GM18520 (cell line): Measurements from ENCODE around the gene PDLIM7.

Experiments
- ATAC-seq: cut with Tn5 transposase; IDR thresholded peaks from one replicate; pipeline ENCODE4 v1.9.1; 2021; ENCODE audit not compliant: unreplicated experiment

PDLIM7 gene

DNA sequence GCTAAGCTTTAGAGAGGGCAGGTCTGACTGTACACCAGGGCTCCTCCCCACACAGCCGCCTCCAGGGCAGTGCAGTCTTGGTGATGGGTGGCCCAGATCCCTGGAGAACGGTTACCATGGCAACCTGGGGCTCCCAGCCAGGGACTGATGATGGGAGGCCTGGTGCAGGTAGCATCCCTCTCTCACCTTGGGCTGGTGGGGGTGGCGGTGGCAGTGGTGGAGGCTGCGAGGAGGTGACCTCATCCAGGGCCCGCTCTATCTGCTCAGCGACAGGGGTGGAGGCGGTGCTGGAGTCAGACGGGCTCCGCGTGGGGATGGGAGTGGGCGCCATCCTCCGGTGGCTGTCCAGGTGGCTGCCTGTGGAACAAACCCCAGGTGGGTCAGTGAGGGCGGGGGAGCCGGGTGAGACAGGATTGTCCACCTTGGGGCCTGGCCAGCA is 38.5 kb downstream of the PDLIM7 start:
- no peak for ATAC-seq

DNA sequence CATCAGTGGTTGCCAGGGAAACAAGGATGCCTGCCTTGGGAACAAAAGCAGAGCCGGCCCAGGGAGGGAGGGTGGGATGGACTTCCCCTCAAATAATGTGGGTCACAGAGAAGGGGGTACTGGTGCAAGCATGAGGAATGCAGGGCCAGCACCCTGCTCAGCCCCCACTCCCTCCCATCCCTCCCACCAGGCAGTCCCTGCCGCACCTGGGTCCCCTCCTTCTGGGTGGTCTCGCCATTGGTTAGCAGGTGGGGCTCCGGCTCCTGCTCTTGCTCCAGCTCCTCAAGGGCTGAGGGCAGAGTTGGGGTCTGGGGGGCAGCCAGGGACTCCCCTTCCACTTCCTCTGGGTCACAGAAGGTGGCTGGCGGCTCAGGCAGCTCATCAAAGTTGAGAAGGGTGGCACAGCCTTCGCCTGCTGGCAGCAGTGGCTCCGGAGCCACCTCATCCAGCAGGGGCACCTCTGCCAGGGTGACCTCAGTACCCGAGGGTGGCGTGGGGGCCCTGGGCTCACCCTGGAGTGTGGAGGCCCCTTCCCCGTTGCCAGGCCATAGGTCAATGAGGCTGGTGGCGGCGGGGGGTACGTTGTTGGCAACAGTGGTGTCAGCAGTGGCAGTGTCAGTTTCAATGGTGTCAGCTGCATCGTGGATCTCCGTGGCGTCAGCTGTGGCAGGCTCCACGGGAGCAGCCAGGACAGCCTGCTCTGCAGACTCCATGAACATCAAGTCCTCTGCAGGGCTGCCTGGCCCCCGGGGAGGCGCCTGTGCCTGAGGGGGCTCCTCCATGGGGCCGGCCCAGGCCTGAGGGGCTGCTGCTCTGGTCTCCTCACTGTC is 39.3 kb downstream of the PDLIM7 start:
- no peak for ATAC-seq

- ATAC-seq, result no peak
These were observed 40.2 kb downstream of the PDLIM7 start for GRCh38 chr5:177456976-177457851.

DNA sequence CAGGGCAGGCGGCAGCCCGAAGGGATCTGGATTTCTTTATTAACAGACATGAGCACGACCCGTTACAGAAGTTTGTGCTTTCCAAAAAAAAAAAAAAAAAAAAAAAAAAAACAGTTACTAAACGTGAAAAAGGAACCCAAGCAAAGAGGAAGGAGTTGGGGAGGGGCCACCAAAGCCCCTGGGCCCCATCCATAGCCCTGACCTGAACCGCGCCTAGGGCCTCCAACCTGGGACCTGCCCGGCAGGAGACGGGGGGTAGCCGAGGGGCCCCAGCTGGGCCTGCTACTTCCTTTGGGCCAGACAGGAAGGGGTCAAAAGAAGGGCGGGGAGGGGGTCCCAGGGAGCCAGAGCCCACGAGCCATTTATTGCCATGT is 40.8 kb downstream of the PDLIM7 start:
- no peak for ATAC-seq

- ATAC-seq, result peak; percentile 5
These were observed 41.5 kb downstream of the PDLIM7 start for GRCh38 chr5:177455661-177456590.

DNA sequence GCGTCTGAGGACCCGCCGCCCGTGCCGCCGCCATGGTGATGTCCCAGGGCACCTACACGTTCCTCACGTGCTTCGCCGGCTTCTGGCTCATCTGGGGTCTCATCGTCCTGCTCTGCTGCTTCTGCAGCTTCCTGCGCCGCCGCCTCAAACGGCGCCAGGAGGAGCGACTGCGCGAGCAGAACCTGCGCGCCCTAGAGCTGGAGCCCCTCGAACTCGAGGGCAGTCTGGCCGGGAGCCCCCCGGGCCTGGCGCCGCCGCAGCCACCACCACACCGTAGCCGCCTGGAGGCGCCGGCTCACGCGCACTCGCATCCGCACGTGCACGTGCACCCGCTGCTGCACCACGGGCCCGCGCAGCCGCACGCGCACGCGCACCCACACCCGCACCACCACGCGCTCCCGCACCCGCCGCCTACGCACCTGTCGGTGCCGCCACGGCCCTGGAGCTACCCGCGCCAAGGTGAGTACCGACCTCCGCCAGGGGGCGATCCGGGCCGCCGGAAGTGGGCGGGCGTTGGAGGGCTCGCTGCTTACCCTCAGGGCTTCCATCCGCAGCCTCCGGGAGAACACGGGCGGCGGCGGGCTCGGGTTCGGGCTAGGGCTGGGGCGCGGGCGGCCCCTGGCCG is 42.3 kb downstream of the PDLIM7 start:
- peak; percentile 30 for ATAC-seq

DNA sequence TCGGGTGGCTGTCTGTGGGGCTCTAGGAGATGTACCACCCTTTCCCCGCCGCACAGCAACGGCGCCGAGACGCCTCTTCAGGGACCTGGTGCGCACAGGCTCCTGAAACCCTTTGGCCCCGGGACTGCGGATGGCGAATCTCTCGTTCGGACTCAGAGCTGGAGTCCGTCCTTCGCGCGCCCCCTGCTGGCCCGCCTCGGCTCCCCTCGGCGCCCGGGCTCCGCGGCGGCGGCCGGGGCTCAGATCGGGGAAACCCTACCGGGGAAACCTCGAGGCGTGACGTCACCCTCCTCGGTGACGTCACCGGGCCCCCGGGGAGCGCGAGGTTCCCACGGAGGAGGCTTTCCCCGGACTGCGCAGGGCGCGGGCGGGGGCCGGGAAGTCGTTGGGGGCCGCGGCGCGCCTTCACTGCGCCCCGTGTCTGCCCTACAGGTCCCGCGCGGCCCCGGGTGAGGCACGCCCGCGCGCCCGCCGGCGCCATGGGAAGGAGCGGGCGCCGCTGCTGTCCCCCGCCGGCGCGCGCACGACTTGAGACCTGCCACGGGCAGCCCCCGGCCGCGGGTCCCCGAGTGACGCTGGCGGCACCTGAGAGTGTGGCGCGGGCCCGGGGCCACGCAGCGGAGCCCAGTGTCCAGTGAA is 42.9 kb downstream of the PDLIM7 start:
- ATAC-seq, result peak; percentile 50

- ATAC-seq, result peak; percentile 2
These were observed 43.5 kb downstream of the PDLIM7 start for GRCh38 chr5:177453852-177454396.

DNA sequence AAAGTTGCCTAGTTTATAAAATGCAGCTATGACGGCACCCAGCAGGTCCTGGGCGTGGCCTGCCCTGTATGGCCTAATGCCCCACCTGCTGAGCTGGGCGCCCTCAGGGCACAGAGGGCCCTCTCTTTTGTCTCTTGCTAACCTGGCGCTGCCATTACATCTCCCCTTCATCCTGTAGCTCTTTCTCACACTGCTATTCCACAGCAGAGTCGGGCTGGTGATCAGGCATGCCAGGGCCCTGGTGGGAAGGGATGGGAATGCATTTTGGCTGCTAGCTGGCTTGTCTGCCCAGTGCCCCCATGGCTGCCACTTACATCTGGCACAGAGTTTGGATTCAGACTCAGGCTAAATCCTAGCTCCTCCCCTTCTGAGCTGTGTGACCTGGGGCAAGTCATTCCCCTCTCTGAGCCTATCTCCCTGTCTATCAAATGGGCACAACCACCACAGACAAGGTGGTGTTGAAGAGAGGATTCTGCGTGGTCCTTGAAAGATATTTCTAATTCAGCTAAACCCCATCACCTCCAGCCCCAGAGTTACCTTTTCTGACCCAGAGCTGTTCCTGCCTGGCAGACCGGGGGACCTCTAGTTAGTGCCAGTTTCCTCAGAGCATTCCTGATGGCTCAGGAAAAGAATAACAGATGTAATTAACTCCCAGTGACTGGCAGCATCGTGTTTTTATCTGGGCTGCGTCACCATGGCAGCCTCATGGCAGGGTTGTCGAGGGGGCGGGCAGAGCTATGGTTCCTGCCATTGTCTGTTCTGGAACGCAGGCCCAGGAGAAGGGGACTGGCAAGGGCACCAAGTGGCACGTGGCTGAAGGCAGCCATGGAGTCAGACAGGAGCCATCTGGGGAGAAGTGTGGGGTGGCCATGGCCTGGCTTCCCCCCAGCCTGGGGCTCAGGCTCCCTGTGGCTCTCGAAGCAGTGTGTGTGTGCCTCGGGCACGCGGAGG is 44.4 kb downstream of the PDLIM7 start:
- ATAC-seq, result no peak

DNA sequence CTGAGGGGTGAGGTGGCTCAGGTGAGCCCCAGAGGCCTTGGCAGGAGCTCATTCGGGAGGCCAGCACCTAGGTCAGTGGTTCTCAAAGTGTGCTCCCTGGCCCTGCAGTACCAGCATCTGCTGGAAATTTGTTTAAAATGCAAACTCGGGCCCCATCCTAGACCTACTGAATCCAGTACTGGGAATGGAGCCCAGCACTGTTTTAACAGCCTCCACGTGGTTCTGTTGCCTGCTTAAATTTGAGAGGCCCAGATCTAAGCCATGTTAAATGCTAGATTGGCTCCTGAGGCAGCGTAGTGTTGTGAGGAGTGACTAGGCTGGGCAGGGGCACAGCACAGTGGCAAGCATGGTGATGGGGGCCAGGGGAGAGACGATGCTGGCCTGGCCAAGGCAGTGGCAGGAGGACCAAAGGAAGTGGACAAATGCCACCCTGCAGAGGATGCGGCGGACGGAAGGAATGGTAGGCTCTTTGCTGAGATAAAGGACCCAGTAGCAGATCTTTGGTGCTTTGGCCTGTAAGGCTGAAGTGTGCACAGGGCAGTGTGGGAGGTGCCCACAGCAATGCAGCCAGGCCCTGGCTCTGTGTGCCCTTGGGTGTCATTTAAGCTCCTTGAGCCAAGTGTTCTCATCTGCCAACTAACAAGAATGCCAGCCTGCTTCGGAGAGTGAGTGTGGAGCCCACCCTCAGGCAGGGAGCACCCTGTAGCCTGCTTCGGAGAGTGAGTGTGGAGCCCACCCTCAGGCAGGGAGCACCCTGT is 46.6 kb downstream of the PDLIM7 start:
- no peak for ATAC-seq

DNA sequence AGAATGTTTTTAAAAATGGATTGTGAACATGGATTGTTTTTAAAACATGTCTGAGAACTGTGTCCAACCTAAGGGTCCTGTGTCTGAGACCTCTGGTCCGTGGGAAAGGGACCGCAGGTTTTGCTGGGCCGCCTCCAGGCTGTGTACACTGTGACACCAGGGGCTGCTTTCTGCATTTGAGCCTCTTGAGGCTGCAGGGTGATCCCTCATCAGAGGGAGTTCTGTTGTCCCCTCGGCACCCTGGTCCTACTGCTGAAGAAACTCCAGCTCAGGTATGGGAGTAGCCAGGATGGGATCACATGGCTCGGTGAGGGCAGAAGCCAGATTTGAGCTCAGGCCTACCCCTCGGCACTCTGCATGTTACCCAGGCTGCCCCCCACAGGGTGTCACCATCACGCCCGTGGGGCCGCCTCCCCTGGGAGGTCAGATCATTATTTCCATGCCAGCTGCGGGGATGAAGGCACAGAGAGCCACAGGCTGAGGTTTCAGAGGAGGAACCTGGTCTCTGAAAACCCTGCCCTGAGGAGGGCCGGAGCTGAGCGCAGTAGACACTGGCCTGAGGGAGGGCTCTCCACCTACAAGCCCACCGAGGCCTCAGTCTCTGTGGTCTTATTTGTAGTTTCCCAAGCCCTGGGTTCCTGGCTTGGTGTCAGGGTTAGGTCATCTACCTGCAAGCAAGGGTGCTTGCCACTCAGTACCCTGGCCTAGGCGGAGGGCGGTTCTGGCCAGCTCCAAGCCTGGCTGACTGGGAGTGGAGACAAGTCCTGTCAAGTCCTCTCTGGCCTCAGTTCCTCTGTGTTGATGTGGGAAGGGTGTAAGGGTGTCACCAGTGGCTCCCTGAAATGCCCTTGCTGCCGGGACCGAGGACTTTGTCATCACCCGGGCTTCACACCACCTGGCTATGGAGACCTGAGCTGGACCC is 48.0 kb downstream of the PDLIM7 start:
- ATAC-seq, result no peak

DNA sequence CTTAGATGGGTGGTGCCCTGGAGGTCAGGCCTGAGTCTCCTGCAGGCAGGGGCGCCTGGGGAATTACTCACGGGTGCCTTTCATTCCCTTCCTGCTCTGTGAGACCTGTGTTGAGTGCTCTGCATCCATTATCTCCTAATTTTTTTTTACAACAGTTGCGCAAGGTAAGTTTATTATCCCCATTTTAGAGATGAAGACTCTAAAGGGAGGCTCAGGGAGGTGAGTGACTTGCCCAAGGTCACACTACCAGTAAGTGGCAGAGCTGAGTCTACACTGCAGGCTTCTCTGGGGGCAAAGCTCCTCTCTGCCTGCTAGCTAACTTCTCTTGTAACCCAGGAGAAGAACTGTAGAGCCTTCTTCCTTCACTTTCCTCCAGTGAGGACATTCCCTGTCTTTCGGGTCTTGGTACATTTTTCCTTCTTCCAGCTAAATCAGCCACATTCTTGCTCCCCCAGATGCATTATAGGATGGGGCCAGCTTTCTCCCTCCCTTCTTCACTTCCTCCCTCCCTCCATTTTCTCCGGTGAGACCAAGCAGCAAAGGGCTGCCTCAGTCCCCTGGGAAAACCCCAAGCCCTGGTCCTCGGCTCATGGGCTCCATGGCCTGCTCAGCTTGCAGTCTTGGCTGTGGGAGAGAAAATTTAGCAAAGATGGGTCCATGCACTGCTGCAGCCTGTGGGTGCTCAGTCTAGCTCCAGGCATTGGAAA is 49.0 kb downstream of the PDLIM7 start:
- no peak for ATAC-seq

- no peak for ATAC-seq
These were observed 49.7 kb downstream of the PDLIM7 start for GRCh38 chr5:177447611-177448243.

DNA sequence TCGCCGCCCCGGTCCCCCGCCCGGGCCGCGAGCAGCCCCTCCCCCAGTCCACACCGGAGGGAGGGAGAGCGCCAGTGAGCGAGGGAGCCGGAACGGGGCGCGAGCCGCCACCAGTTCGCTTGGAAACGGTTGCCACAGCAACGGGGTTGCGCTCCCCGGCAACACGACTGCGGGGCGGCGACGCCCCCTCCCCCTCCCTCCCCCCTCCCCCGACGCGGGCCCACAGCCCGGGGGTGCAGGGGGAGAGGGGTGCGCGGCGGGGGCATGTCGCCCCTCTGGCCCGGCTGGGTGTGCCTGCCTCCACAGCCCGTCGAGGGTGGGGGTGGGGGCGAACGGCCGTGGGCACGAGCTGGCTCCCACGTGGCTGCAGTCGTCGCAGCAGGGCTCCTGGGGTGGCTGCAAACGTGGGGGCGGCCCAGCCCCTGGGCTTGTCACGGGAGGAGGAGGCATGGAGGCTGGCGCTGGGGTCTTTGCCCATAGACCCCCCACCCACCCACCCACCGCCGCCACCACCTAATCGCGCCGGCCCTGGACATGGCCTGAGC is 50.3 kb downstream of the PDLIM7 start:
- ATAC-seq, result peak; percentile 21
